GM21723 (cell line): ENCODE data around the gene TMEM87A.
A peak's percentile ranks its signal among the peaks of the same experiment; 100 is the strongest.
"Not testable (repeated sequence)": the region's sequence is repeated elsewhere in the genome, so short reads cannot be mapped to it uniquely, and the experiment has no call there.

Experiments used
- ATAC-seq: cut with Tn5 transposase; IDR thresholded peaks from one replicate; pipeline ENCODE4 v1.9.1; 2021; ENCODE audit warnings: mild to moderate bottlenecking, moderate library complexity; ENCODE audit not compliant: unreplicated experiment

The TMEM87A gene

GRCh38 chr15:42272939-42273899 is at the start of gene TMEM87A, which contains the start of gene GANC:
TSS of gene TMEM87A (minus strand) at chr15:42273433. CDS start at chr15:42273398, 35 bp downstream.
TSS of gene GANC (plus strand) at chr15:42273201. CDS start at chr15:42274482, 1,281 bp downstream.
- ATAC-seq, result peak; percentile 89

DNA sequence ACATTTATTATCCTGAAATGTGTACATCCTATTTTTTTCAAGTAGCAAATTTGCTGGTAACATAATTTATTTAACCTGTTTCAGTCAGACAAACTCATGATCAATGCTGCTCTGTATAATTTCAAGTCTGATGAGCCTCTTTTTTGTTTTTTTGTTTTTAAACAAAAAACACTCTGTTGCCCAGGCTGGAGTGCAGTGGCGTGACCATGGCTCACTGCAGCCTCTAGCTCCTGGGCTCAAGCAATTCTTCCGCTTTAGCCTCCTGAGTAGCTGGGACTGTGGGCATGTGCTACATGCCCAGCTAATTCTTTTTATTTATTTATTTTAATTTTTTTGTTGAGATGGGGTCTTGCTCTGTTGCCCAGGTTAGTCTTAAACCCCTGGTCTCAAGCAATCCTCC is 46.0 kb upstream of the TMEM87A start:
- ATAC-seq, result no peak

DNA sequence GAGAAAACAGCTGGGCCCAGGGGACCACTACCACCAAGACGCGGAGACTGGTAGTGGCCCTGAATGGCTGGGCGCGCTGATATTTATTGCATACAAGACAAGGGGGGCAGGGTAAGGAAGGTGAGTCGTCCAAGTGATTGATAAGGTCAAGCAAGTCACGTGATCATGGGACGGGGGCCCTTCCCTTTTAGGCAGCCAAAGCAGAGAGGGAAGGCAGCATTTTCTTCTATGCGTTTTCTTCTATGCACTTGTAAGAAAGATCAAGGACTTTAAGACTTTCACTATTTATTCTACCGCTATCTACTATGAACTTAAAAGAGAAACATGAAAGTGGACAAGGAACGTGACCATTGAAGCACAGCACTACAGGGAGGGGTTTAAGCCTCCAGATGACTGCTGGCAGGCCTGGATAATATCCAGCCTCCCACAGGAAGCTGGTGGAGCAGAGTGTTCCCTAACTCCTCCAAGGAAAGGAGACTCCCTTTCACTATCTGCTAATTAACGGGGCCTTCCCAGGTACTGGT is 43.1 kb upstream of the TMEM87A start:
- not testable (repeated sequence) for ATAC-seq

- no peak for ATAC-seq
Observed at GRCh38 chr15:42315521-42315920, 42.3 kb upstream of the TMEM87A start.

DNA sequence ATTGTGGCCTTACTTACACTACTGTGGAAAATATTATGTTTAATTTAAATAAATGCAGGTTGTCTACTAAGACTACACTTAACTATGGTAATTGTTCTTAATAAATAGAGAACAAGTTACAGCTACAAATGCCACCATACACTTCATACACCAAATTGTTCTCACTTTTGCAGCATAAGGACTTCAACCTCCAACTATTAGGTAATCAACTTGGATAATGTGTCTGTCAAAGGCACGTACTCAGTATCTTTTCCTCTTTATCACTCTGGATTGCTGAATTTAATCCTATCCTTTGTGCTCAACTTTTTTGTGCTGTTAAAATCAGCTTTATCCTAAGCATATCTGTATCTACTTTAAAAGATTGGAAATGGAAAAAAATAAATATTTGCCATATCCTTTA is 41.6 kb upstream of the TMEM87A start:
- no peak for ATAC-seq

DNA sequence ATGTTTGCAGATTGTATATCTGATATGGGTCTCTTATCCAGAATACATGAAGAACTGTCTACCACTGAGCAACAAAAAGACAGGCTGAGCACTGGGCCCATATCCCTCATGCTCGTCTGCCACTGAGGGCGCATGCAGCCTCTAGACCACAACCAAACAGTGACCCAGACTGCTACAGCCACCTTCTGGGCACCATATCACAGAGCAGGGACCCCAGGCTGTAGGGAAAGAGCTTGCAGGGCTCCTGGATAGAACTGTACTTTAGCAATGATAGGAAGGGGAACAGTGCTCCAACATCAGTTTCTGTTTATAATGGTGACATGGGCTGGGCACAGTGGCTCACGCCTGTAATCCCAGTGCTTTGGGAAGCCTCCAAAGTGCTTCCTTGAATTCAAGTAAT is 40.2 kb upstream of the TMEM87A start:
- ATAC-seq, result no peak

- ATAC-seq, result no peak
Observed at GRCh38 chr15:42306681-42307080, 33.4 kb upstream of the TMEM87A start.

DNA sequence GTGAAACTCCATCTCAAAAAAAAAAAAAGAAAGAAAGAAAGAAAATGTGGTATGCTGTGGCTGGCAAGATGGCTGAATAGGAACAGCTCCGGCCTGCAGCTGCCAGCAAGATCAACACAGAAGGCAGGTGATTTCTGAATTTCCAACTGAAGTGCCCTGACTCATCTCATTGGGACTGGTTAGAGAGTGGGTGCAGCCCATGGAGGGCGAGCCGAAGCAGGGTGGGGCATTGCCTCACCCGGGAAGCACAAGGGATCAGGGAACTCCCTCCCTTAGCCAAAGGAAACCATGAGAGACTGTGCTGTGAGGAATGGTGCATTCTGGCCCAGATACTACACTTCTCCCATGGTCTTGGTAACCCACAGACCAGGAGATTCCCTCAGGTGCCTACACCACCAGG is 27.8 kb upstream of the TMEM87A start:
- ATAC-seq, result not testable (repeated sequence)

DNA sequence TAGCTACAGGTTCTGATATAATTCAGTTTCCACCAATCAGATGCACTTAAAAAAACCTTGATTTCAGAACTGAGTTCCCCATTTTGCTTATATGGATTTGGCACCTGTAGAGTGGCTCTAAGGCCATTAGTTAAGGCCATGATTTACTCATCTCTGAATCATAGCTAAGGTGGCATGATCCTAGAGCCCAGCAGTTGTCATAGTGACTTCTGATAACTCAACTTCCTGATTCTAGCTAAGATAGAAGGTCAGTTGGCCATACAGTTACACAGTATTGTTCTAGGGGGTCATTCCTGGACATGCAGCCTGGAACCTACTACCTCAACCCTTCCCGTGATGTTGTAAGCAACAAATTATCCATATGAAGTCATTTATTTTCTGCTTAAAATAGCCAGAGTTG is 15.9 kb upstream of the TMEM87A start:
- ATAC-seq, result no peak

DNA sequence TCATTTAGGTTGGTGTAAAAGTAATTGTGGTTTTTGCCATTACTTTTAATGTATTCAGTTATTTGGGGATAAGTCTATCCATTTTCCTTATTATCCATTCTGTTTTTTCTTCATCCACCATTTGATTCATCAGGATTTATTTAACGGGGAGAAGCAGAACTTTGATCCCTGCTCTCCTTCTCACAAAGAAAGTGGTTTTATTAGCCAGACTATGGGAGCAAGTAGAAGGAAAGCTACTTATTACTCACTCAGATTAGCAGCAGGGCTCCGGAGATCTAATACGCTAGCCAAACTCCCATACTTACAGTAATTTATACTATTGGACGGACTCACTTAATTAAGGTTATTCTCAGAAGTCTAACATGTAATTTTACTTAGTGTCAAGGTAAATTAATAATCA is 14.7 kb upstream of the TMEM87A start:
- no peak for ATAC-seq

DNA sequence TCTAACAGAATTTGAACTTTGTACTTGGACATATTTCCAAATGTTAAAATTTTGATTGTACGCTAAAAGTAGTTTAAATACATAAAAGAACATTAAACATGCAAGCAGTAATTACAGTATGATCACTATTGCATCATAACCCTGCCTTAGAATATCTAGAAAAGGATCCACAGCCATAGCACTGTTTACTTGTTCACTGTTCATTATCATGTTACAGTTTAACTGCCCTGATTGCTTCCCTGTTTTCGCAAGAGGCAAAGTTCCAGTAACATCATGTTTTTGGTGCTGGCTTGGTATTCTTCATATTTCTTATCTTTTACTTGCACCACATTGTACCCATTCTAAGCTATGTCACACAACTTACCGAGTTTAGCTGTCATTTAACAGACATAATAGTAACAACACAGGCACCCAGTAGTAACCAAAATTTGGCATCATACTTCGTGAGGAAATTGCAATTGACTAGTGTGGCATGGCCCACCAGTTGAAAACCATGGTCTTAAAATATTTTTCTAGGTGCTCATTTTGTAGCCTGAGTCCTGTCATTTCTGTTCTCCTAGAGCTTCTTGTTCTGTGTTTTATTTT is 13.3 kb upstream of the TMEM87A start:
- ATAC-seq, result no peak

DNA sequence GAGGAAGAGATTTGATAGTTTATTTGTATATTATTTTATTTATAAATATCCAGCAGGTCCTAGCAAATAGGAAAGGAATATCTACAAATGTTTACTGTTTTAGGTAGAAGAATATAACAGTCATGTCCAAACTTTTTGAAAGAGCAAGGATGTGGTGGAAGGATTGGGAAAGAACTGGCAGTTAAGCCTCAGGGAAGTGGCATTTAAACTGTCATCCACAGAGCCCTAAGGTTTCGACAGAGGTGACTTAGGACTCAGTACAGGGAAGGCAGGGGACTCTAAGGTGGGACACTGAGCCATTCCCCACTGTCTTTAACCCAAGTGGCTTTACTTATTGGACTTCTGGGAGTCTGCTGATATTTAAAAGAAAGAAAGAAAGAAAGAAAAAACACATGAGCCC is 11.8 kb upstream of the TMEM87A start:
- ATAC-seq, result no peak

- no peak for ATAC-seq
Observed at GRCh38 chr15:42284551-42284950, 11.3 kb upstream of the TMEM87A start.

DNA sequence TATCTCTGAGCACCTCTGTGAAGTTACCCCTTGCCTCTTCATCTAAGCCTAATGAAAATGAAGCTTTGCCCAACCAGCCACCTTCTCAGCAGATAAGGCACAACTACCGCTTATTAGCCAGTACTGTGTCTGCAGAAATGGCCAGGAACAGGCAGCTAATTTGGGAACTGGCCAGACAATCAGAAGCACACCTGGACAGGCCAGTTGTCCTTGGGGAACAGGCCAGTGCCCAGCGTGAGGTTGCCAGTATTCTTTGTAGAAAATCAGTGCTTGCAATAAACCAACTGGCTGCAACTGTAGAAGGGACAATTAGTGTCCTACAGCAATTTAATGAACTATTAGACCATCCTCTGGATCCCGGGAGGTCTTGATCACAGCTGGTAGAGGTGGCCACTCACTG is 10.4 kb upstream of the TMEM87A start:
- no peak for ATAC-seq

GRCh38 chr15:42282926-42283325 is 9.7 kb upstream of the TMEM87A start:
- ATAC-seq, result no peak

- no peak for ATAC-seq
Observed at GRCh38 chr15:42282344-42282743, 9.1 kb upstream of the TMEM87A start.

GRCh38 chr15:42279234-42279723 is 6.0 kb upstream of the TMEM87A start:
- ATAC-seq, result no peak

- ATAC-seq, result no peak
Observed at GRCh38 chr15:42276762-42277161, 3.5 kb upstream of the TMEM87A start.

DNA sequence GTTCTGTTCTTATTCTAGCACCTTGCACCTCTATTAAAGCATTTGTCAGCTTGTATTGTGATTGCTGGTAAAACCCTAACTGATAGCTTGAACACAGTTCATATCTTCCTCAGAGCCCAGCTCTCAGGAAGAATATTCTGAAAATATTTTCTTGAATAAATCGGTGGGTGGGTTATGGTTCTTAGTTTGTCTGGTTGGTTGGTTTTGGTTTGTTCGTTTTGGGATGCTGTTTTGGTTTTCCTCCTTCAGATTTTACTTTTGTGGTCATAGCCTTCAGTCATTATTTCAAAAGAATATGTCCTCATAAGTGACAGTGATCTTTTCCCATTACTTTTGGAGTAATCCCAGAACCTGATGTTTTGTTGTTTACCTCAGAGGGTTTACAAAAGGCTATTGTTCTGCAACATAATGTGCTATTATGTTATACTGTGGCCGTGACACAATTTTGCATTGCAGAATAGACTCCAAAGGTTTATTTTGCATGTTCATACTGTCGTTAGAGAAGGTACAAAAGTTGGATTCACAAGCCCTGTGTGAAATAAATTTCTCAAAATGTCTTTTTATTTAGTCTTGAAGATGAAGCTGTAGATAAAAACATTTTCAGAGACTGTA is 2.7 kb upstream of the TMEM87A start:
- ATAC-seq, result no peak

DNA sequence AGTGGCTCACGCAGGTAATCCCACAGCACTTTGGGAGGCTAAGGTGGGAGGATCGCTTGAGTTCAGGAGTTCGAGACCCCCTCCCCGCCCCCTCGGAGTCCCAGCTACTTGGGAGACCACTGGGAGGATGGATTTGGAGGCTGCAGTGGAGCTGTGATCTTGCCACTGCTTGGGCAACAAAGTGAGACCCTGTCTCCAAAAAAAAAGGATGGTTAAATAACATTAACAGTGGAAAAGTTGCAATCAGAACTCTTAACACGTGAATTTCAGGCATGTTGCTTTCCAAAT is 1.4 kb upstream of the TMEM87A start:
- ATAC-seq, result no peak

DNA sequence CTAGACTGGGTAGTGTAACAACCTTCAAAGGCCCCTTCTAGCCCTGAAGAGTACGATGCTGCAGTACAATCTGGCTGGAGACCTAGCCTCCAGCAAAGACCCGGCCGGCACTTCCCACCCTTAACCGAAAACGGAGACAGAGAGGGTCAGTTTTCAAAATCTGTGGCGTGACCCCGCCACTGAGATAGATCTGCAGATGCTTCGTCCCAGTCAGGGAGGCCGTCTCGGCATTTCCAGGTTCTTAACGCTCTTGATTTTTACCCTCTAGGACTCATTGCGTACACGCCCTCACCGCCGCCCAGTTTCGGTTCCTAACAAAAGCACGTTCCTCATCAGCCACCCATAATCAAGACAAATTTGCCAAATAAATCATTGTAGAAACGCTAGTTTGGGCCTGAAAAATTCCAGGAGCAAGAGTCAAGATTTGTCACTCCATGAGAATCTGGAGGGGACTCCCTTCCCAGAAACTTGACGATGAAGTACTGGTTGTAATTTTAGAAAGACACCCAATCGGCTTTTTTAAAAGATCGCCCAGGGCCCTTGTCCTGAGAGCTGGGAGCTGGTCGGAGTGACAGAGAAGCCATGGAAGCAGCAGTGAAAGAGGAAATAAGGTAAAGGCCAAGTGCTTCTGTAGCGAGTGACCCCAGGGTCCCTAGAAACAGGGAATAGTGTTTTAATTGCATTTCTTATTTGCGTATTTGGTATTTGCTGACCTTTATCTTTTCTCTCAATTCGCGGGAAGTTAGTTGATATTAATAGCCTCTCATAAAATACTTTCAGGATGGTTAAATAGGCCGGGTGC is 868 bp upstream of the TMEM87A start:
- peak; percentile 23 for ATAC-seq
